GM12878 (cell line): ENCODE measurements around the gene ATP10A. TPM values are rescaled to one million over a fixed set of nuclear protein-coding genes. Genes with fewer than 3 reads are reported as not detected.

ENCODE experiments used
- ATAC-seq: fragments of 200-7000 bp; cut with Tn5 transposase; 3 replicates; pipeline ENCODE4 v1.9.1; 2020; ENCODE audit warnings: mild to moderate bottlenecking, moderate library complexity
- BruUV-seq: library from RNA; stranded (reverse); fragments of 400-500 nt; replicated peaks from 2 replicates; lab custom pipeline; 2021; lab: Mats Ljungman, UMichigan
- CTCF ChIA-PET: fragments of 300-600 bp; sonication (Branson Sonifier 250); formaldehyde crosslinking; extraction: SDS; loops from one replicate; lab custom pipeline; 2021; ENCODE audit warnings: inconsistent platforms; lab: Yijun Ruan, JAX
- POLR2A ChIA-PET: fragments of 350-600 bp; formaldehyde crosslinking; extraction: SDS; loops from one replicate; lab custom pipeline; 2021; ENCODE audit warnings: inconsistent platforms; lab: Charles Lee
- RAD21 ChIA-PET: fragments of 300-600 bp; sonication (Branson Sonifier 250); formaldehyde crosslinking; loops from one replicate; lab custom pipeline; 2023; ENCODE audit warnings: antibody characterized with exemption; ENCODE audit not compliant: unreplicated experiment; lab: Charles Lee
- SMC1A ChIA-PET: fragments of 300-600 bp; sonication (Branson Sonifier 250); formaldehyde crosslinking; loops from one replicate; lab custom pipeline; 2023; ENCODE audit not compliant: unreplicated experiment, uncharacterized antibody; lab: Charles Lee
- DNase-seq: peaks from one replicate; pipeline ENCODE4 v3.0.0-alpha.2; 2011; ENCODE audit warnings: low read depth, low spot score
- FAIRE-seq: peaks from 3 replicates; lab custom pipeline; 2011; peaks lifted over from hg19 to GRCh38; lab: Jason Lieb, UNC
- H2AFZ ChIP-seq: 2 replicates; pipeline ENCODE4 v1.6.0; 2011; ENCODE audit warnings: low read depth, low read length, control low read depth; ENCODE audit not compliant: control insufficient read depth
- H3K27ac ChIP-seq: 2 replicates; pipeline ENCODE4 v1.5.1; 2011; ENCODE audit warnings: control low read depth; ENCODE audit not compliant: control insufficient read depth, insufficient read depth
- H3K27me3 ChIP-seq, 2 experiments: replicated peaks in 1 of 2; 2 replicates each; pipeline versions ENCODE4 v1.6.0 to v1.6.1; 2011; ENCODE audit warnings: low read length in 1 of 2; ENCODE audit not compliant: control insufficient read depth in 2 of 2, insufficient read depth in 2 of 2
- H3K36me3 ChIP-seq, 2 experiments: 2 replicates each; pipeline ENCODE4 v1.5.1; 2011; ENCODE audit warnings: low read length in 1 of 2; ENCODE audit not compliant: control insufficient read depth in 2 of 2, insufficient read depth in 2 of 2
- H3K4me1 ChIP-seq: 2 replicates; pipeline ENCODE4 v1.6.1; 2011; ENCODE audit warnings: mild to moderate bottlenecking, low read length, moderate library complexity, mixed read lengths; ENCODE audit not compliant: control insufficient read depth, insufficient read depth
- H3K4me2 ChIP-seq: 2 replicates; pipeline ENCODE4 v1.6.0; 2011; ENCODE audit warnings: control low read depth; ENCODE audit not compliant: control insufficient read depth, insufficient read depth
- H3K4me3 ChIP-seq: fragments of 200-600 bp; sonication (generic); 2 replicates; pipeline ENCODE4 v1.5.1; 2016
- H3K79me2 ChIP-seq: 2 replicates; pipeline ENCODE4 v1.6.0; 2011; ENCODE audit warnings: low read length; ENCODE audit not compliant: control insufficient read depth, insufficient read depth
- H3K9ac ChIP-seq: 2 replicates; pipeline ENCODE4 v1.8.0; 2011; ENCODE audit warnings: low read length, control low read depth, mixed read lengths; ENCODE audit not compliant: control insufficient read depth, insufficient read depth
- H3K9me3 ChIP-seq: replicated peaks from 3 replicates; pipeline ENCODE4 v1.5.1; 2011; ENCODE audit warnings: mild to moderate bottlenecking, low read length; ENCODE audit not compliant: control insufficient read depth, insufficient read depth
- H4K20me1 ChIP-seq: 2 replicates; pipeline ENCODE4 v1.6.0; 2011; ENCODE audit not compliant: control insufficient read depth, insufficient read depth
- E2F4 ChIP-seq: IDR thresholded peaks from 2 replicates; pipeline ENCODE4 v1.6.1; 2012; ENCODE audit warnings: low read depth, low read length, improper control_type of control experiment
- FOXK2 ChIP-seq: fragments of 450-650 bp; IDR thresholded peaks from 2 replicates; pipeline ENCODE4 v1.6.1; 2017; ENCODE audit warnings: mild to moderate bottlenecking, moderate library complexity
- IKZF1 ChIP-seq: fragments of 450-650 bp; conservative IDR thresholded peaks from 2 replicates; pipeline ENCODE4 v1.6.1; 2017; ENCODE audit warnings: antibody characterized with exemption, mild to moderate bottlenecking
- JUNB ChIP-seq: IDR thresholded peaks from 2 replicates; pipeline ENCODE4 v1.6.1; 2016; ENCODE audit warnings: antibody characterized with exemption, mild to moderate bottlenecking
- MTA3 ChIP-seq: IDR thresholded peaks from 2 replicates; pipeline ENCODE4 v1.6.1; 2012; ENCODE audit warnings: low read length, inconsistent platforms, borderline replicate concordance
- NFYB ChIP-seq: IDR thresholded peaks from 2 replicates; pipeline ENCODE4 v1.6.1; 2011; ENCODE audit warnings: low read depth, mild to moderate bottlenecking, low read length, improper control_type of control experiment, moderate library complexity; ENCODE audit not compliant: insufficient read depth
- POLR2AphosphoS5 ChIP-seq: IDR thresholded peaks from 2 replicates; pipeline ENCODE4 v1.6.1; 2011; ENCODE audit warnings: mild to moderate bottlenecking, low read length, inconsistent platforms
- SPI1 ChIP-seq: IDR thresholded peaks from 2 replicates; pipeline ENCODE4 v1.6.1; 2011; ENCODE audit warnings: low read depth, mild to moderate bottlenecking, low read length, moderate library complexity, borderline replicate concordance; ENCODE audit not compliant: insufficient read depth
- SRF ChIP-seq, 2 experiments: IDR thresholded peaks; 2 replicates each; pipeline ENCODE4 v1.6.1; 2011; ENCODE audit warnings: low read depth in 2 of 2, low read length in 2 of 2, mild to moderate bottlenecking in 1 of 2, moderate library complexity in 1 of 2
- STAT1 ChIP-seq: fragments of 450-650 bp; conservative IDR thresholded peaks from 2 replicates; pipeline ENCODE4 v1.6.1; 2014; ENCODE audit warnings: antibody characterized with exemption, mild to moderate bottlenecking
- SUZ12 ChIP-seq: fragments of 200-600 bp; sonication (generic); IDR thresholded peaks from one replicate; pipeline ENCODE4 v1.6.1; 2018; ENCODE audit warnings: antibody characterized with exemption, mild to moderate bottlenecking; ENCODE audit not compliant: unreplicated experiment
- YBX1 ChIP-seq: fragments of 450-650 bp; IDR thresholded peaks from 2 replicates; pipeline ENCODE4 v1.6.1; 2016; ENCODE audit warnings: antibody characterized with exemption
- WGBS: methylation state at CpG from one replicate; pipeline ENCODE4 v1.1.6; 2016; ENCODE audit warnings: low lambda C conversion rate; ENCODE audit not compliant: insufficient replicate concordance, insufficient coverage; ENCODE audit errors: missing lambda C conversion rate; 5-methylcytosine and 5-hydroxymethylcytosine counted together
- in situ Hi-C: fragments of 300-500 bp; cut with MboI; formaldehyde crosslinking; loops from 9 replicates; pipeline ENCODE4 v1.14.3; 2018; ENCODE audit warnings: mixed read lengths
- intact Hi-C: fragments of 100-400 bp; cut with micrococcal nuclease; formaldehyde crosslinking; loops from one replicate; pipeline ENCODE4 v1.14.2; 2022; ENCODE audit not compliant: unreplicated experiment
- polyA plus RNA-seq, 11 experiments: library from polyadenylated mRNA; depleted of rRNA in 4 of 11; unstranded in 6 of 11; stranded (reverse) in 5 of 11; fragments of >200 nt; fragmentation: Nextera tagmentation in 4 of 11; fragmentation: Illumina TruSeq in 1 of 11; extraction: Ambion mirVana in 4 of 11; extraction: Trizol in 1 of 11; gene quantifications; 1 replicate in 1 of 11; 2 replicates in 10 of 11; pipeline versions ENCODE4 v1.2.1 to v1.2.3, GENCODE V29; 2011 to 2016; ENCODE audit warnings: inconsistent platforms in 2 of 11, missing spikeins in 2 of 11, low read depth in 1 of 11
- total RNA-seq, 4 experiments: library from RNA; depleted of rRNA in 3 of 4; stranded (reverse); fragments of >200 nt in 3 of 4; fragmentation: Illumina TruSeq in 1 of 4; extraction: Trizol in 1 of 4; gene quantifications; 2 replicates each; pipeline versions ENCODE4 v1.2.1 to v1.2.3, GENCODE V29; 2013 to 2021
- TF ChIP-seq, protein P1 (sequence below), 3 experiments: IDR thresholded peaks in 2 of 3; conservative IDR thresholded peaks in 1 of 3; 2 replicates each; pipeline ENCODE4 v1.5.1; 2011; ENCODE audit warnings: low read depth in 3 of 3, low read length in 3 of 3, mild to moderate bottlenecking in 3 of 3, control low read depth in 2 of 3, moderate library complexity in 2 of 3, inconsistent platforms in 1 of 3, mixed read lengths in 1 of 3; ENCODE audit not compliant: control insufficient read depth in 2 of 3, insufficient read depth in 1 of 3; ENCODE audit errors: extremely low read depth in 1 of 3
- TF ChIP-seq, protein P2 (sequence below): fragments of 450-650 bp; formaldehyde crosslinking; IDR thresholded peaks from 2 replicates; pipeline ENCODE4 v1.4.0; 2022; ENCODE audit warnings: mild to moderate bottlenecking, moderate library complexity

Gene ATP10A
- total and polyA plus RNA-seq, 10 of the 15 experiments (the other 5 are each of a cell fraction or from before 2014, with no cell fraction given): 0.04 to 1.5 (median 0.31) TPM; not detected in 2

DNA sequence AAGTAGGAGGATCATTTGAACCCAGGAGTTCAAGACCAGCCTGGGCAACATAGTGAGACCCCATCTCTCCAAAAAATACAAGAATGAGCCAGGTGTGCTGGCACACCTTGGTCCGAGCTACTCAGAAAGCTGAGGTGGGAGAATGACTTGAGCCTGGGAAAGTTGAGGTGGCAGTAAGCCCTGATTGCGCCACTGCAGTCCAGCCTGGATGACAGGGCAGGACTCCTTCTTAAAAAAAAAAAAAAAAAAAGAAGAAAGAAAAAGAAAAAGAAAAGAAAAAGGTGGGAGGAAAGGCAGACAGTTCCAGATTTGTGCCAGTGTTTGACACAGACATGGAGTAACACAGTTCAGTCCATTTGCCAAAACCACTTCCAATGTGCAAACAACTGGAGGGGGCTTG is 75.7 kb downstream of the ATP10A start:
- no peak for FAIRE-seq
- CTCF ChIA-PET: no interaction called here

DNA sequence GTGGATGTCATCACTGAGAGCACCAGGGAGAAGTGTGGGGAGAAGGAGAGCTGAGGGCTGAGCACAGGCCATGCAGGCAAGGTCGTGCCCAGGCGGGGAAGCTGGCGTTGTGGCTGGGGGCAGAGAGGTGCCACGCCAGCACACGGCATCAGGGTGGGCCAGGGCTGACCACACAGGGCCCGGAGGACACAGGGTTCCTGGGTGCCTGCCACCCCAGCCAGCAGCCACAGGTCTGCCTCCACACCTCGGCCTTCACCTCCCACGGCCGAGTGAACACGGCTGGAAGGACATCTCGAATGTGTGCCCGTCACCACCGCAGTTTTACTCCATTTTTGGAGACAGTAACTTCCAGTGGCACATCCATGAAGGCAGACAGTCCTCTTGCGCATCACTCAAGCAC is 77.1 kb downstream of the ATP10A start:
- ChIA-PET CTCF (no interaction called here), RAD21 (no interaction called here), POLR2A (no interaction called here), SMC1A (no interaction called here)
- Histone ChIP-seq H3K9me3 (no peaks in the 10 kb centered on the region; the same call in 2 of the 3 replicates), H3K4me1 (no peaks in the 10 kb centered on the region), H3K9ac (no peak overlapping the region), H3K27ac (no peak overlapping the region), H4K20me1 (no peaks in the 10 kb centered on the region), H3K4me2 (no peak overlapping the region), H3K36me3 (no peaks in the 10 kb centered on the region), H3K27me3 (no peaks in the 10 kb centered on the region), H3K4me3 (no peak overlapping the region), H2AFZ (no peak overlapping the region), H3K79me2 (no peaks in the 10 kb centered on the region)
- no peak for FAIRE-seq
- ATAC-seq: no peak
- in situ Hi-C loops: no loop called here
- intact Hi-C loops: no loop called here
- WGBS: 52% methylated on average over 14 of the region's 14 CpGs
- no peak for DNase-seq
- no TSS peak for BruUV-seq
- no peak for TF ChIP-seq POLR2AphosphoS5
- TF ChIP-seq JUNB: no peak
- TF ChIP-seq, protein P1, sequence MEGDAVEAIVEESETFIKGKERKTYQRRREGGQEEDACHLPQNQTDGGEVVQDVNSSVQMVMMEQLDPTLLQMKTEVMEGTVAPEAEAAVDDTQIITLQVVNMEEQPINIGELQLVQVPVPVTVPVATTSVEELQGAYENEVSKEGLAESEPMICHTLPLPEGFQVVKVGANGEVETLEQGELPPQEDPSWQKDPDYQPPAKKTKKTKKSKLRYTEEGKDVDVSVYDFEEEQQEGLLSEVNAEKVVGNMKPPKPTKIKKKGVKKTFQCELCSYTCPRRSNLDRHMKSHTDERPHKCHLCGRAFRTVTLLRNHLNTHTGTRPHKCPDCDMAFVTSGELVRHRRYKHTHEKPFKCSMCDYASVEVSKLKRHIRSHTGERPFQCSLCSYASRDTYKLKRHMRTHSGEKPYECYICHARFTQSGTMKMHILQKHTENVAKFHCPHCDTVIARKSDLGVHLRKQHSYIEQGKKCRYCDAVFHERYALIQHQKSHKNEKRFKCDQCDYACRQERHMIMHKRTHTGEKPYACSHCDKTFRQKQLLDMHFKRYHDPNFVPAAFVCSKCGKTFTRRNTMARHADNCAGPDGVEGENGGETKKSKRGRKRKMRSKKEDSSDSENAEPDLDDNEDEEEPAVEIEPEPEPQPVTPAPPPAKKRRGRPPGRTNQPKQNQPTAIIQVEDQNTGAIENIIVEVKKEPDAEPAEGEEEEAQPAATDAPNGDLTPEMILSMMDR (IDR thresholded peaks at IDR 0.05 in 2 of 3, conservative IDR thresholded peaks at IDR 0.05 in 1 of 3; ENCODE audit: control insufficient read depth in 2 of 3, extremely low read depth in 1 of 3, insufficient read depth in 1 of 3, low read depth in 3 of 3, low read length in 3 of 3): no peak
- no peak for TF ChIP-seq SRF (IDR thresholded peaks at IDR 0.05; ENCODE audit: low read depth in 2 of 2, low read length in 2 of 2)
- no peak for TF ChIP-seq FOXK2
- no peak for TF ChIP-seq YBX1
- TF ChIP-seq SUZ12: no peak
- TF ChIP-seq, protein P2, sequence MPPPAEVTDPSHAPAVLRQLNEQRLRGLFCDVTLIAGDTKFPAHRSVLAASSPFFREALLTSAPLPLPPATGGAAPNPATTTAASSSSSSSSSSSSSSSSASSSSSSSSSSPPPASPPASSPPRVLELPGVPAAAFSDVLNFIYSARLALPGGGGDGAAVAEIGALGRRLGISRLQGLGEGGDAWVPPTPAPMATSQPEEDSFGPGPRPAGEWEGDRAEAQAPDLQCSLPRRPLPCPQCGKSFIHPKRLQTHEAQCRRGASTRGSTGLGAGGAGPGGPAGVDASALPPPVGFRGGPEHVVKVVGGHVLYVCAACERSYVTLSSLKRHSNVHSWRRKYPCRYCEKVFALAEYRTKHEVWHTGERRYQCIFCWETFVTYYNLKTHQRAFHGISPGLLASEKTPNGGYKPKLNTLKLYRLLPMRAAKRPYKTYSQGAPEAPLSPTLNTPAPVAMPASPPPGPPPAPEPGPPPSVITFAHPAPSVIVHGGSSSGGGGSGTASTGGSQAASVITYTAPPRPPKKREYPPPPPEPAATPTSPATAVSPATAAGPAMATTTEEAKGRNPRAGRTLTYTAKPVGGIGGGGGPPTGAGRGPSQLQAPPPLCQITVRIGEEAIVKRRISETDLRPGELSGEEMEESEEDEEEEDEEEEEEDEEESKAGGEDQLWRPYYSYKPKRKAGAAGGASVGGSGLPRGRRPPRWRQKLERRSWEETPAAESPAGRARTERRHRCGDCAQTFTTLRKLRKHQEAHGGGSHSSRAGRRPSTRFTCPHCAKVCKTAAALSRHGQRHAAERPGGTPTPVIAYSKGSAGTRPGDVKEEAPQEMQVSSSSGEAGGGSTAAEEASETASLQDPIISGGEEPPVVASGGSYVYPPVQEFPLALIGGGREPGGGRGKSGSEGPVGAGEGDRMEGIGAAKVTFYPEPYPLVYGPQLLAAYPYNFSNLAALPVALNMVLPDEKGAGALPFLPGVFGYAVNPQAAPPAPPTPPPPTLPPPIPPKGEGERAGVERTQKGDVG (CRISPR knock-in tag): no peak

More for the DNA sequence above, 75.7 kb downstream of the ATP10A start:
- TF ChIP-seq SPI1: no peak
- TF ChIP-seq E2F4: no peak
- TF ChIP-seq STAT1: no peak
- no peak for TF ChIP-seq MTA3
- no peak for TF ChIP-seq NFYB
- no peak for TF ChIP-seq IKZF1
- DNase-seq (no peak), ATAC-seq (no peak)
- Histone ChIP-seq H3K9ac (no peak overlapping the region), H4K20me1 (no peaks in the 10 kb centered on the region), H3K36me3 (no peaks in the 10 kb centered on the region), H3K9me3 (no peaks in the 10 kb centered on the region; the same call in 2 of the 3 replicates), H3K4me3 (no peak overlapping the region), H3K27me3 (no peaks in the 10 kb centered on the region), H3K27ac (no peak overlapping the region), H3K4me1 (no peaks in the 10 kb centered on the region; the same call in 1 of the 2 replicates), H3K79me2 (no peaks in the 10 kb centered on the region), H3K4me2 (no peak overlapping the region), H2AFZ (no peak overlapping the region)
- 50% methylated on average over 2 of the region's 2 CpGs for WGBS
- intact Hi-C loops (no loop called here), in situ Hi-C loops (no loop called here)
- RAD21 ChIA-PET: no interaction called here
- SMC1A ChIA-PET: no interaction called here
- POLR2A ChIA-PET: no interaction called here
- BruUV-seq: no TSS peak
